Mesendoderm (in vitro differentiated cells): ENCODE results near the gene FAM168A.
"Not testable (repeated sequence)": the region's sequence is repeated elsewhere in the genome, so short reads cannot be mapped to it uniquely, and the experiment has no call there.

ENCODE experiments used
- DNase-seq: peaks from one replicate; pipeline ENCODE4 v3.0.0; 2013
- H2AK5ac ChIP-seq: 2 replicates; pipeline ENCODE4 v1.6.1; 2013; ENCODE audit warnings: low read length, inconsistent platforms
- H2BK120ac ChIP-seq: 2 replicates; pipeline ENCODE4 v1.6.1; 2013; ENCODE audit warnings: low read depth, mild to moderate bottlenecking, low read length, moderate library complexity, mixed read lengths
- H2BK15ac ChIP-seq: replicated peaks from 2 replicates; pipeline ENCODE4 v1.6.1; 2013; ENCODE audit warnings: low read depth, mild to moderate bottlenecking, moderate library complexity
- H2BK5ac ChIP-seq: 2 replicates; pipeline ENCODE4 v1.6.1; 2013; ENCODE audit warnings: low read length, inconsistent platforms
- H3K18ac ChIP-seq: 2 replicates; pipeline ENCODE4 v1.6.1; 2013; ENCODE audit warnings: mild to moderate bottlenecking, low read length, mixed read lengths
- H3K23ac ChIP-seq: one replicate; pipeline ENCODE4 v1.6.1; 2013; ENCODE audit warnings: low read length
- H3K27ac ChIP-seq: 2 replicates; pipeline ENCODE4 v1.5.1; 2013; ENCODE audit warnings: low read depth, mild to moderate bottlenecking, inconsistent platforms, low read length, moderate library complexity
- H3K27me3 ChIP-seq: 2 replicates; pipeline ENCODE4 v1.6.1; 2013; ENCODE audit warnings: low read length, control low read depth, mild to moderate bottlenecking, inconsistent platforms; ENCODE audit not compliant: insufficient read depth, poor library complexity
- H3K36me3 ChIP-seq: 2 replicates; pipeline ENCODE4 v1.6.1; 2013; ENCODE audit warnings: low read length, inconsistent platforms; ENCODE audit not compliant: control insufficient read depth, insufficient read depth
- H3K4ac ChIP-seq: one replicate; pipeline ENCODE4 v1.6.1; 2013; ENCODE audit warnings: low read depth, mild to moderate bottlenecking, low read length, moderate library complexity
- H3K4me1 ChIP-seq: 2 replicates; pipeline ENCODE4 v1.6.1; 2013; ENCODE audit warnings: low read depth, low read length, inconsistent platforms; ENCODE audit not compliant: control insufficient read depth
- H3K4me2 ChIP-seq: 2 replicates; pipeline ENCODE4 v1.6.1; 2013; ENCODE audit warnings: low read length
- H3K4me3 ChIP-seq: 2 replicates; pipeline ENCODE4 v1.5.1; 2013; ENCODE audit warnings: mild to moderate bottlenecking, low read length
- H3K56ac ChIP-seq: one replicate; pipeline ENCODE4 v1.6.1; 2013; ENCODE audit warnings: low read length
- H3K79me1 ChIP-seq: 2 replicates; pipeline ENCODE4 v1.6.1; 2013; ENCODE audit warnings: low read length, inconsistent platforms
- H3K79me2 ChIP-seq: 2 replicates; pipeline ENCODE4 v1.6.1; 2013; ENCODE audit warnings: mild to moderate bottlenecking, low read length; ENCODE audit not compliant: control insufficient read depth, insufficient read depth
- H3K9ac ChIP-seq: 2 replicates; pipeline ENCODE4 v1.6.1; 2013; ENCODE audit warnings: low read length, inconsistent platforms
- H4K5ac ChIP-seq: one replicate; pipeline ENCODE4 v1.6.1; 2013; ENCODE audit warnings: low read length
- H4K8ac ChIP-seq: one replicate; pipeline ENCODE4 v1.6.1; 2013; ENCODE audit warnings: low read depth, mild to moderate bottlenecking, control low read depth, low read length, moderate library complexity
- WGBS: extraction: QIAGEN DNeasy Blood & Tissue Kit; methylation state at CpG from one replicate; pipeline ENCODE4 v1.1.7; 2013; ENCODE audit warnings: low lambda C conversion rate, missing lambda C conversion rate; ENCODE audit not compliant: insufficient coverage; ENCODE audit errors: extremely low coverage; 5-methylcytosine and 5-hydroxymethylcytosine counted together

Gene FAM168A

GRCh38 chr11:73478737-73479347 is 119.1 kb downstream of the FAM168A start:
- Histone ChIP-seq H4K8ac (no peak overlapping the region), H2BK5ac (no peak overlapping the region), H3K4me1 (no peaks in the 10 kb centered on the region)

GRCh38 chr11:73477518-73477917 is 120.4 kb downstream of the FAM168A start:
- H4K8ac ChIP-seq = no peak overlapping the region
- no peaks in the 10 kb centered on the region for H3K27me3 ChIP-seq
- H3K27ac ChIP-seq = no peak overlapping the region
- H2BK120ac ChIP-seq = no peak overlapping the region
- no peak overlapping the region for H4K5ac ChIP-seq
- no peak overlapping the region for H2AK5ac ChIP-seq
- no peak overlapping the region for H2BK15ac ChIP-seq
- peaks cover 3% of the 10 kb centered on the region for H3K79me1 ChIP-seq
- no peak overlapping the region for H3K23ac ChIP-seq
- H3K4me1 ChIP-seq = no peaks in the 10 kb centered on the region
- H3K9ac ChIP-seq = no peak overlapping the region
- H3K36me3 ChIP-seq = no peaks in the 10 kb centered on the region
- no peak overlapping the region for H3K4me3 ChIP-seq
- no peak overlapping the region for H3K4me2 ChIP-seq
- H3K56ac ChIP-seq = no peak overlapping the region
- H3K79me2 ChIP-seq = no peaks in the 10 kb centered on the region
- WGBS = no CpG with 5 or more reads among the region's 2 CpGs
- no peak for DNase-seq
- H3K4ac ChIP-seq = no peak overlapping the region
- no peak overlapping the region for H2BK5ac ChIP-seq
- H3K18ac ChIP-seq = no peak overlapping the region

More at GRCh38 chr11:73478737-73479347, 119.1 kb downstream of the FAM168A start:
- no peak overlapping the region for H3K9ac ChIP-seq
- H3K27me3 ChIP-seq = no peaks in the 10 kb centered on the region
- no peaks in the 10 kb centered on the region for H3K36me3 ChIP-seq
- no peaks in the 10 kb centered on the region for H3K79me2 ChIP-seq
- WGBS = no CpG with 5 or more reads among the region's 1 CpG
- H2BK120ac ChIP-seq = no peak overlapping the region
- no peak overlapping the region for H3K4me2 ChIP-seq
- no peak overlapping the region for H3K4me3 ChIP-seq
- H3K56ac ChIP-seq = no peak overlapping the region
- no peak overlapping the region for H3K18ac ChIP-seq
- peak; percentile 68 for DNase-seq
- no peak overlapping the region for H2AK5ac ChIP-seq
- no peak overlapping the region for H3K4ac ChIP-seq
- H4K5ac ChIP-seq = no peak overlapping the region
- no peak overlapping the region for H3K23ac ChIP-seq
- no peak overlapping the region for H3K27ac ChIP-seq
- H2BK15ac ChIP-seq = no peak overlapping the region
- no peaks in the 10 kb centered on the region for H3K79me1 ChIP-seq

- Histone ChIP-seq H3K36me3 (no peaks in the 10 kb centered on the region), H3K4me2 (no peak overlapping the region), H2AK5ac (no peak overlapping the region), H4K5ac (no peak overlapping the region), H3K4me3 (no peak overlapping the region), H3K27me3 (no peaks in the 10 kb centered on the region), H3K56ac (no peak overlapping the region), H3K18ac (no peak overlapping the region), H3K79me1 (peaks cover 3% of the 10 kb centered on the region), H3K4me1 (no peaks in the 10 kb centered on the region), H2BK5ac (no peak overlapping the region), H3K79me2 (no peaks in the 10 kb centered on the region), H2BK120ac (no peak overlapping the region), H3K4ac (no peak overlapping the region), H3K27ac (no peak overlapping the region), H2BK15ac (no peak overlapping the region), H3K23ac (no peak overlapping the region), H4K8ac (no peak overlapping the region), H3K9ac (no peak overlapping the region)
- peak; percentile 55 for DNase-seq
These were observed 122.3 kb downstream of the FAM168A start for GRCh38 chr11:73475549-73476095.

- no peak overlapping the region for H3K4me2 ChIP-seq
- no peak overlapping the region for H3K27ac ChIP-seq
- H3K79me2 ChIP-seq = no peaks in the 10 kb centered on the region
- no peaks in the 10 kb centered on the region for H3K4me1 ChIP-seq
- H3K79me1 ChIP-seq = peaks cover 3% of the 10 kb centered on the region
- no peak overlapping the region for H4K8ac ChIP-seq
- no peak overlapping the region for H4K5ac ChIP-seq
- H2BK5ac ChIP-seq = no peak overlapping the region
- WGBS = no CpG with 5 or more reads among the region's 1 CpG
- H3K36me3 ChIP-seq = no peaks in the 10 kb centered on the region
- no peak overlapping the region for H3K56ac ChIP-seq
- H3K27me3 ChIP-seq = no peaks in the 10 kb centered on the region
- H3K4ac ChIP-seq = no peak overlapping the region
- no peak for DNase-seq
- H3K9ac ChIP-seq = no peak overlapping the region
- H3K18ac ChIP-seq = no peak overlapping the region
- H2AK5ac ChIP-seq = no peak overlapping the region
- H3K4me3 ChIP-seq = no peak overlapping the region
- H3K23ac ChIP-seq = no peak overlapping the region
- H2BK120ac ChIP-seq = no peak overlapping the region
- H2BK15ac ChIP-seq = no peak overlapping the region
These were observed 124.7 kb downstream of the FAM168A start for GRCh38 chr11:73473252-73473651.

GRCh38 chr11:73470036-73470612 is 127.8 kb downstream of the FAM168A start:
- no CpG with 5 or more reads among the region's 13 CpGs for WGBS
- not testable (repeated sequence) for H3K4me2 ChIP-seq, H3K79me2 ChIP-seq, H3K4ac ChIP-seq, H3K27ac ChIP-seq, H3K79me1 ChIP-seq, H3K56ac ChIP-seq, DNase-seq, H2BK15ac ChIP-seq, H3K18ac ChIP-seq, H3K36me3 ChIP-seq, H2BK5ac ChIP-seq, H3K4me1 ChIP-seq, H4K8ac ChIP-seq, H4K5ac ChIP-seq, H3K23ac ChIP-seq, H3K27me3 ChIP-seq, H3K9ac ChIP-seq, H2BK120ac ChIP-seq, H2AK5ac ChIP-seq, H3K4me3 ChIP-seq

- no peak overlapping the region for H3K18ac ChIP-seq
These were observed 128.5 kb downstream of the FAM168A start for GRCh38 chr11:73469401-73469800.

More at GRCh38 chr11:73469401-73469800, 128.5 kb downstream of the FAM168A start:
- no peak overlapping the region for H3K4me2 ChIP-seq
- H2BK5ac ChIP-seq = no peak overlapping the region
- no peak overlapping the region for H3K4me3 ChIP-seq
- no peak overlapping the region for H3K27ac ChIP-seq
- H3K9ac ChIP-seq = no peak overlapping the region
- no peak overlapping the region for H2AK5ac ChIP-seq
- H3K27me3 ChIP-seq = no peaks in the 10 kb centered on the region
- DNase-seq = no peak
- H3K79me2 ChIP-seq = no peaks in the 10 kb centered on the region
- H3K56ac ChIP-seq = no peak overlapping the region
- WGBS = no CpG with 5 or more reads among the region's 3 CpGs
- H4K8ac ChIP-seq = no peak overlapping the region
- H2BK120ac ChIP-seq = no peak overlapping the region
- H3K23ac ChIP-seq = no peak overlapping the region
- no peak overlapping the region for H2BK15ac ChIP-seq
- H3K4me1 ChIP-seq = no peaks in the 10 kb centered on the region
- H3K36me3 ChIP-seq = no peaks in the 10 kb centered on the region
- H4K5ac ChIP-seq = no peak overlapping the region
- H3K79me1 ChIP-seq = peaks cover 3% of the 10 kb centered on the region
- no peak overlapping the region for H3K4ac ChIP-seq
